GM21515 (cell line): Measurements from ENCODE around the gene PGK2.
A peak's percentile ranks its signal among the peaks of the same experiment; 100 is the strongest.
"Not testable (repeated sequence)": the region's sequence is repeated elsewhere in the genome, so short reads cannot be mapped to it uniquely, and the experiment has no call there.

Experiments used
- ATAC-seq: cut with Tn5 transposase; IDR thresholded peaks from one replicate; pipeline ENCODE4 v1.9.1; 2021; ENCODE audit not compliant: unreplicated experiment

PGK2 gene

GRCh38 chr6:49787176-49787575 lies at the start of gene PGK2:
TSS of gene PGK2 (minus strand) at chr6:49787285. CDS start at chr6:49787187, 98 bp downstream.
- ATAC-seq = no peak

GRCh38 chr6:49835140-49835539 lies 48.1 kb upstream of the PGK2 start:
- ATAC-seq = no peak

- ATAC-seq = no peak
Measured at GRCh38 chr6:49833386-49833785, 46.3 kb upstream of the PGK2 start.

DNA sequence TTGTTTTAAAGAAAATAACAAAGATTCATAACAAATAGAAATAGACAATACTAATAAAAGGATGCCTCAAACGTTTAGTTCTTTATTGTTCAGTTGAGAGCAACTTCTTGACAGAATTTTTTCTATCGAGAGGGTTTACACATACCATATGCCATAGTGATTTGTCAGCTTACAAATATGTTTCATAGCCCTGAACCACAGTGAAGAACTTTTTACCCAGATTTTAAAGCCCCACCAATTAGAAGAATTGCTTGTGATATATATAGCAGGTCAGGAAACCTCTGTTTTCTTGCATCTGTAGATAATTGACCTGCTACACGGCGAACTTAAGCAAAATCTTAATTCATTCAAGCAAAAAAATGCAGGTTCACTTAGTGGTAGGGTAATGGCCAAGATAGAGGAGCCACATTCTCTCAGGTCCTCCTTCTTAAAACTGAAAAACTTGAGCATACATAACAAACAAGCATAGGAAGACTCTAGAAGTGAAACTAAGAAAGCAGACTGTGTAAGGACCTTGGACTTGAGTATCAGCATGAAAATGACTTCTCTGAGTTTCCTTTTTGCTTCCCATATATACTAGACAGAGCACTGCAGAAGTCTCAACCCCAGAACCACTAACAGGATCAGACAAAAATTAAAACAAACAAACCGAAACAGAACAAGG lies 39.8 kb upstream of the PGK2 start:
- ATAC-seq = peak; percentile 96

GRCh38 chr6:49815166-49815565 lies 28.1 kb upstream of the PGK2 start:
- no peak for ATAC-seq

DNA sequence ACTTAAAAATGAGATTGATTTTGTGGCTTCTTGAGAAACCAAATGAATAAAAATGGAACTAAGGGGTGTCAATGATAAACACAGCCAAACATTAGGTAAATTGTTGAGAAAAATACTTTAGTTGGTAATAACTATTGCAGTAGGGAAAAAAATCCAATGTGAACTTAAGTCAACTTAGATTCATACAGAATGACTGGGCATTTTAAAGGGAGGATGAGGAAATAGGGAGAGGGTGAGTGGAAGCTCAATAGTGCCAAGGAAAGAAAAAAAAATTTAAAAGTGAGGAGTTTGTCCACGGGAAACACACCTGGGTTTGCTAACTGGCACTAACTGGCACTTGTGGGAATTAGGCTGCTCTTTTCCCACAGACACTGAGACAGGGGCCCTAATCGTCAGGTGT lies 26.2 kb upstream of the PGK2 start:
- ATAC-seq = no peak

- ATAC-seq = no peak
Measured at GRCh38 chr6:49806145-49806544, 19.1 kb upstream of the PGK2 start.

GRCh38 chr6:49805246-49805645 lies 18.2 kb upstream of the PGK2 start:
- no peak for ATAC-seq

GRCh38 chr6:49801525-49801924 lies 14.4 kb upstream of the PGK2 start:
- no peak for ATAC-seq

GRCh38 chr6:49799090-49799489 lies 12.0 kb upstream of the PGK2 start:
- ATAC-seq = no peak

- not testable (repeated sequence) for ATAC-seq
Measured at GRCh38 chr6:49796842-49797455, 9.9 kb upstream of the PGK2 start.

DNA sequence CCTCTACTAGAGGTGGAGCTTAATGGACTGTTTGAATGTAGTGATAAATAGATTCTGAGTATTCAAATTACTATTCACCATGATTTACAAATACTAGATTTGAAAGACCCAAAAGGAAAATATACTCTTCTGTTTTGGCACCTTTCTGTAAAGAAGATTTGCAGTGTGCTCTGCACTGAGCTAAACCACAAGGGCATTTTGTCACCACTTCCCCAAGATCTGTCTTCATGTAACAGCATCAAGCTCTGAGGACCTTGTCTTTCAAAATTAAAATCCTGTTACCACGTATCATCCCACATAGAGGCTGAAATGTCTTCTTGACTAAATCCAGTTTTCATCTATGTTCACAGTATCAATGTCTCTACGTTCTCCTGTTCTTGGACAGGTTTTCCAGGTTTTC lies 3.3 kb upstream of the PGK2 start:
- no peak for ATAC-seq

- no peak for ATAC-seq
Measured at GRCh38 chr6:49784272-49784671, 2.8 kb downstream of the PGK2 start.

- no peak for ATAC-seq
Measured at GRCh38 chr6:49782725-49783124, 4.4 kb downstream of the PGK2 start.

- ATAC-seq = no peak
Measured at GRCh38 chr6:49782293-49782692, 4.8 kb downstream of the PGK2 start.

DNA sequence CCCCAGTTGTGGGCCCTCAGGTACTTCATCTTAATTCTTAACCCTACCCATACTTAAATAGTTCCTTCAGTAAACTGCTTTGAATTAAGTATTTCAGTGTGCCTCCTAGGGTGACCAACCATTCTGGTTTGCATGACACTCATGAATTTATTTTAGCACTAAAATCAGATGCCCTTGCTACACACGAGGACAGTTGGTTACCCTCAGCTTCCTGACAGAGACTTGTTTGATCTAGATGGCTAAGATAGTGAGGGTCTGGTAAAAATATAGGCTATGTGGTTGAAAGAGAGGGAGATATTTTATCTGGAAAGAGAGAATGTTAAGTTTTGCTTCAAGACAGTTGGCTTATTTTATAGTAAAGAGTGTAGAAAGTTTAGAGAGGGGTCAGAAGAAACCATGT lies 10.6 kb downstream of the PGK2 start:
- no peak for ATAC-seq

DNA sequence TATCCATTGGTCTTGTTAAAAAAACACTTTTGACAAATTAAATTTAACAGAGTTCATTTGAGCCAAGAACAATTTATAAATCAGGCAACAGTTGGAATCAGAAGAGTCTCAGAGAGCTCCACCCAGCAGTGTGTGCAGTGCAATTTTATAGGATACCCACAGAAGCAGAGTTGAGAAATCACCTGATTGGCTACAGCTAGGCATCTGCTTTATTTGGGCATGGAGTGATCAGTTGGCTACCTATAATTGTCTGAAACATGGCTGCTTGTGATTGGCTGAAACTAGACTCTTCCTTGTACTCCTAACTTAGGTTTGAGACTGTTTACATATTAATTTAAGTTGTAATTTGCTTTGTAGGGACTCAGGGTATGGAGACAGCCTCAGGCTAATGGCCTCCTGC lies 12.0 kb downstream of the PGK2 start:
- no peak for ATAC-seq

GRCh38 chr6:49772285-49772684 lies 14.8 kb downstream of the PGK2 start:
- no peak for ATAC-seq

GRCh38 chr6:49766762-49767161 lies 20.3 kb downstream of the PGK2 start:
- ATAC-seq = no peak

DNA sequence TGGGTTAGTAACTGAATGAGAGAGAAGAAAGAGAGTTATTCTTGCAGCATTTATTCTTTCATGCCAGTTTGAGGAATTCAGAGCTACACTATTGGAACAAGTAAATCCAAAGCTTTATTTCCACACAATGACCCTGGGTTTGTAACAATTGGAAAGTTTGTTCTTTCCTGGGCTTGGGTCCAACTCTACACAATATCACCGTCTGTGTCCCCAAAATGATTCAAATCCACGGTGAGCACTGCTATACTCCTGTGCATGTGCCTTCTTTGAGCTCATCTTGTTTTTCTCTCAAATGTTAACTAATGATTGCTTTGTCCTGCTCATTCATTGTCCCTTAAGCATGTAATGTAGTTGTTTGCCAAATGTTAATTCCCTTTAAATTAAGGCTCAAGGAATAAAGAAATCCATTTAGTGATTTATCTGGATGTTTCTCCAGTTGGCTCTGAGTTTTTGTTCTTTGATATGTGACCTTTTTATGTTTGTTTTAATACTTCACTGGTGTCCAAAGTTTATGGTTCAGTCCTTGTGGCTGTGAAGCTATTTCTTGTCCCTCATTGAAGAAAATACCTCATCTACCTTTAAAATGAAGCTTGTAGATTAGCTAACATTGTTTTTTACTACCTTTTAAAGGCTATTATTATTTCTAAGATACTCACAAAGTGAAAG lies 22.4 kb downstream of the PGK2 start:
- ATAC-seq = no peak

- ATAC-seq = no peak
Measured at GRCh38 chr6:49744259-49744658, 42.8 kb downstream of the PGK2 start, which contains the start of gene CRISP3. TSS of gene CRISP3 (minus strand) at chr6:49744388. CDS start at chr6:49744367, 21 bp downstream.

DNA sequence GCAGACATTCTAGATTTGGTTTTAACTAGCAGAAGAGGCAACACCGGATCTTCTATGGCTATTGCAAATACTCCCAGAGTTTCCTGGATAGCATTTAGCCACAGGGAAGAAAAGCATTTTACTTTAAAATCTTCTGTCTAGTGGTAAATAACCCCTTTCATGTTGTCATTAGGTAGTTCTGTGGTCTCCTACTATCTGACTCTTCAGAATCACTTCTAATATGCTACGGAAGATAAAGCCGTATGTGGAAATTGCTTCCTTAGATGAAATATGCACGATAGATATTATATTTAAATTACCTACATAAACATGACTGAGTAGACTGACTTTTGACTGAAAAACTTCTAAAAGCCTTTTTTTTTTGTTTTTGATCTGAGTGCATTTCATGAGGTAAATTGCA lies 43.7 kb downstream of the PGK2 start:
- ATAC-seq = no peak
